Activated CD4-positive, alpha-beta T cell treated with anti-CD3 and anti-CD28 coated beads, Interleukin-2, amount 10 ng/mL, durations not matched to agents 7 days and 5 days (primary cell): ENCODE results near the gene ARMH4. TPM values are rescaled to one million over a fixed set of nuclear protein-coding genes. Genes with fewer than 3 reads are reported as not detected.
"Not testable (repeated sequence)": the region's sequence is repeated elsewhere in the genome, so short reads cannot be mapped to it uniquely, and the experiment has no call there.

Experiments used
- CTCF ChIA-PET: fragments of 350-600 bp; sonication (Branson Sonifier 250); formaldehyde crosslinking; loops from one replicate; lab custom pipeline; 2021; ENCODE audit warnings: antibody characterized with exemption; lab: Charles Lee
- POLR2A ChIA-PET: fragments of 350-600 bp; sonication (Branson Sonifier 250); formaldehyde crosslinking; loops from one replicate; lab custom pipeline; 2021; ENCODE audit warnings: antibody characterized with exemption; lab: Charles Lee
- DNase-seq: peaks from one replicate; pipeline ENCODE4 v3.0.0-alpha.2; 2020
- H3K27ac Mint-ChIP-seq: one replicate; pipeline ENCODE4 v1.8.0; 2021; ENCODE audit warnings: mild to moderate bottlenecking, moderate library complexity, mixed read lengths
- H3K27me3 Mint-ChIP-seq: one replicate; pipeline ENCODE4 v1.8.0; 2021; ENCODE audit warnings: mixed read lengths
- H3K36me3 Mint-ChIP-seq: one replicate; pipeline ENCODE4 v1.8.0; 2021; ENCODE audit warnings: low read depth, mixed read lengths
- H3K4me1 Mint-ChIP-seq: one replicate; pipeline ENCODE4 v1.8.0; 2021; ENCODE audit warnings: mixed read lengths
- H3K4me3 Mint-ChIP-seq: one replicate; pipeline ENCODE4 v1.8.0; 2021; ENCODE audit warnings: mild to moderate bottlenecking, moderate library complexity, mixed read lengths
- H3K9me3 Mint-ChIP-seq: one replicate; pipeline ENCODE4 v1.8.0; 2021; ENCODE audit warnings: mixed read lengths
- total RNA-seq, 2 experiments: library from RNA; stranded (reverse); gene quantifications; one replicate each; pipeline ENCODE4 v1.2.3, GENCODE V29; 2021

Gene ARMH4
- total RNA-seq, 2 experiments from 2014 or later = 0.07 TPM; not detected in 1

DNA sequence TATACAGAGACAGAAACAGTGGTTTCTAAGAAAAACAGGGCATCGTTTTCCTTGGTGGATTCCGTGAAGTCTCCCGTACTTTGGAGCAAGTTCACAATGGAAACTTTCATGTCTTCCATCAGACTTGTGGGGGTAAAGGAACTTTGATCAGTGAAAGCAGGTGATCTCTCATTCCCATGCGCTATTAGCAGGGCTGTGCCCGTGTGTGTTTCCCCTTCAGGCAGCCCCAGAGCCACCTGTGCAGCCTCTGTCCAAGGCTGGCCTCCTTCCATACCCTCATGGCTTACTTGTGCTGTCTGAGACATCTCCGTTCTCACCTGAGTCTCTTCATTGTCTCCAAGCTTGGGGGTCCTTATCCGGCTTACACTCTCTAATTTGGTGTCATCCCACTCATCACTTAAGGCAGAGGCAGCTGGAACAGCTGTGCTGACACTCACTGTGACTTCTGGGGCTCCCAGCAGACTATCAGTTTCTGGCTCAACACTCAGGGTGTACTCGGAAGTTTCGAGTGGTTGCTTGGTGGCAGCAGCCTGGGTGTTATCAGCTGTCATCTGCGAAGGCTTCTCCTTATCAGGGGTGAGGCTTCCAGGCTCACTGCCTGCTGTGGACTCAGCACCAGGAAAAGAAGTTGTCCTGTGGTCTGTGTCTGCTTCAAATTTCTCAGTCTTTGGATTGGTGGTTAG is 13.8 kb downstream of the ARMH4 start:
- Mint-ChIP-seq H3K4me1 (peaks cover 8% of the 10 kb centered on the region), H3K27me3 (peaks cover 6% of the 10 kb centered on the region), H3K4me3 (no peak overlapping the region), H3K36me3 (no peaks in the 10 kb centered on the region), H3K27ac (no peak overlapping the region), H3K9me3 (no peaks in the 10 kb centered on the region)
- no peak for DNase-seq
- POLR2A ChIA-PET = no interaction called here
- CTCF ChIA-PET = no interaction called here

DNA sequence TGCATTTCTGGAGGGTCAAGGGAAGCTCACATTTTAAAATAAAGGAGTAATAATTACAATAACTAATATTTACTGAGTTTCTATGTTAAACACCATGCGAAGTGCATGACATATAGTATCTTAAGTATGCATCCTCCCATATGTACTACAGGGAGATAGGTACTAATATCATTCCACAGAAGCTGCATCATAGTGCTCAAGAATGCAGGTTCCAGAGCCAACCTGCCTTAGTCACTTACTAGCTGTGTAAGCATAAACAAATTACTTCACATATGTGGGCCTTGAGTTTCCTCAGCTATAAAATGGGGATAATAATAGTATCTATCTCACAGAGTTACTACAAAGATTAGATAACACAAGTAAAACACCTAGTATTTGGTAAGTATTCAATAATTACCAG is 18.3 kb downstream of the ARMH4 start:
- no peak for DNase-seq
- Mint-ChIP-seq H3K9me3 (no peaks in the 10 kb centered on the region), H3K4me1 (peaks cover 6% of the 10 kb centered on the region), H3K36me3 (no peaks in the 10 kb centered on the region), H3K27ac (no peak overlapping the region), H3K27me3 (peaks cover 6% of the 10 kb centered on the region), H3K4me3 (no peak overlapping the region)
- CTCF ChIA-PET = no interaction called here
- POLR2A ChIA-PET = no interaction called here

DNA sequence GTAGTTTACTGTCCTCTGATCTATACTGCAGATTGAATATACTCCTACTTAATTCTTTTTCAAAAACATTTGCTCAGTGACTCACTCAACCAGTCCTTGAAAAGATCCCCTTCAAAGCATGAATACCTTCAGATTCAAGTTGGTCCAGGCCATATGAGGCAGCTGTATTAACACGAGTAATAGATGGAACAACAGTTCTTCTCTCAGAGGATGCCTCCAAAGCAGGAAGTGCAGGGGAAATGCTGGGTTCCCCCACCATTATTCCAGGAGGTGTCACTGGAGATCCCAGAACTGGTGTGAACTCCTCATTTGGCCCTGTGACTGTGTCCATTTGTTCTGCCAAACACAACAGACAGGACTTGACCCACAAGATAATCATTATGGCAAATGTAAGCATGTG is 20.6 kb downstream of the ARMH4 start:
- no peaks in the 10 kb centered on the region for H3K9me3 Mint-ChIP-seq
- peaks cover 3% of the 10 kb centered on the region for H3K27me3 Mint-ChIP-seq
- DNase-seq = no peak
- H3K36me3 Mint-ChIP-seq = no peaks in the 10 kb centered on the region
- ChIA-PET POLR2A (no interaction called here), CTCF (no interaction called here)
- H3K4me3 Mint-ChIP-seq = no peak overlapping the region
- H3K27ac Mint-ChIP-seq = no peak overlapping the region
- no peaks in the 10 kb centered on the region for H3K4me1 Mint-ChIP-seq

DNA sequence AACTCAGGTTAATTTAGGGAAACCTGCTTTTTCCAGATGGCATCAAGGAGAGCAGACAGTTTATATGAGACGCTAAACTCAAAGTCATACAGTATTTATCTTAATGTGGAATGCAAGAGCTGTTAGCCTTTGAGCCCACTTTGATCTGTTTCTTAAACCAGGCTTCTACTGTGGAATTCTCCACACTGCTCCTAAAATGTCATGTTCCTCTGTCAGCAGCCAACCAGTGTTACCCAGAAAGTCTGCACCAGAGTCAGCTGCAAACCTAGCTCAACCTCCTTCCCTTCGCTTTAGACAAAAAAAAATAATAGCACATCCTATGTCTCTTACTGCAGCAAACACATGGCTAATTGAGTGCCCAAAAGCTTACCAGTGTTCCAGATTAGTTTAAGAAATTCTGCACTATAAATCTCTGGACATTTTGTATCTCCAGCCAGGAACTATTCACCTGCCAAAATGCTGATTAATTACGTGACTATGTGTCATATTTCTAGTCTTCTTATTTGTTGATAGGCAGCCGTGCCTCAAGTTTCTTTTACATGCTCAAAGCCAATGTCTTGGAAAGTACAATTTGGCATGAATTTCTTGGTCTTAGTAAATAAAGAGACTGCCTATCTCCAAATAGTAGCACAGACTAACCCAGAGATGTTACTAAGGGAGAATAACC is 21.8 kb downstream of the ARMH4 start:
- POLR2A ChIA-PET = no interaction called here
- DNase-seq = no peak
- H3K27me3 Mint-ChIP-seq = peaks cover 7% of the 10 kb centered on the region
- no peak overlapping the region for H3K4me3 Mint-ChIP-seq
- CTCF ChIA-PET = no interaction called here
- H3K27ac Mint-ChIP-seq = no peak overlapping the region
- peaks cover 6% of the 10 kb centered on the region for H3K9me3 Mint-ChIP-seq
- no peaks in the 10 kb centered on the region for H3K36me3 Mint-ChIP-seq
- H3K4me1 Mint-ChIP-seq = no peaks in the 10 kb centered on the region

DNA sequence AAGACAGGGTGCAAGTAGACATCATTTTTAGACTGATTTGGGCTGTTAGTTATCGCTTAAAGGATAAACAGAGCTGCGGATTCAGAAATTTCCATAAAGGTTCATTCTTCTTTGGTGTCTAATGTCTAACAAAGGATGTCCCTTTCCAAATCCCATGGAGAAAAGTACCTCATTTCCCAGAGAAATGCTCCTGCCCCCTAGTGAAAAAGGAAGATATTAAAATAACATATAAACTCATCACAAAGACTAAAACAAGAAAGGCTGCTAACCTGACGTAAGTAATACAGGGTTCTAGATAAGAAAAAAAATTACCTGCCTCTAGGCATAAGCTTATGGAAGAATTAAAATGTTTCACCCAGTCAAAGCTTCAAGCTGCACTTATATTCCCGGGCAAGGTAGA is 22.8 kb downstream of the ARMH4 start:
- Mint-ChIP-seq H3K4me1 (no peaks in the 10 kb centered on the region), H3K4me3 (no peak overlapping the region), H3K27ac (no peak overlapping the region), H3K36me3 (no peaks in the 10 kb centered on the region), H3K9me3 (peaks cover 6% of the 10 kb centered on the region), H3K27me3 (peaks cover 4% of the 10 kb centered on the region)
- DNase-seq = no peak
- ChIA-PET CTCF (no interaction called here), POLR2A (no interaction called here)

DNA sequence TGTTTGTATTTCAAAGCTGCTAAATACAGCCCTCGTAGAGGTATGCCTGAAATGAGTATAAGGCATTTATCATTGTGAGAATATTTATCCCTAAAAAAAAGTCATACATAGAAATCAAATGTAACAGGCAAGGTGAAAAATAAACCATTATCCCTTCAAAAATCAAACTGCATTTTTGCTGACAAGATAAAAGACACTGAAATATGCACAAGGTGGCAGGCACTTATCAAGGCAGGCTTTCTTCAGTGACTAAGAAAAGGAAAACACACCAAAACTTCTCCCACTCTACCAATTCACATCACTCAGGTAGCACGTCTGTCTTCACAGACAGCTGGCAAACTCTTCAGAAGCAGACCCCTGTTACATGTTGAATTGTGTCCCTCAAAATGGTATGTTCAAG is 23.6 kb downstream of the ARMH4 start:
- peaks cover 6% of the 10 kb centered on the region for H3K9me3 Mint-ChIP-seq
- no peak for DNase-seq
- no peaks in the 10 kb centered on the region for H3K36me3 Mint-ChIP-seq
- ChIA-PET CTCF (no interaction called here), POLR2A (no interaction called here)
- H3K27me3 Mint-ChIP-seq = peaks cover 4% of the 10 kb centered on the region
- H3K27ac Mint-ChIP-seq = no peak overlapping the region
- no peaks in the 10 kb centered on the region for H3K4me1 Mint-ChIP-seq
- no peak overlapping the region for H3K4me3 Mint-ChIP-seq

DNA sequence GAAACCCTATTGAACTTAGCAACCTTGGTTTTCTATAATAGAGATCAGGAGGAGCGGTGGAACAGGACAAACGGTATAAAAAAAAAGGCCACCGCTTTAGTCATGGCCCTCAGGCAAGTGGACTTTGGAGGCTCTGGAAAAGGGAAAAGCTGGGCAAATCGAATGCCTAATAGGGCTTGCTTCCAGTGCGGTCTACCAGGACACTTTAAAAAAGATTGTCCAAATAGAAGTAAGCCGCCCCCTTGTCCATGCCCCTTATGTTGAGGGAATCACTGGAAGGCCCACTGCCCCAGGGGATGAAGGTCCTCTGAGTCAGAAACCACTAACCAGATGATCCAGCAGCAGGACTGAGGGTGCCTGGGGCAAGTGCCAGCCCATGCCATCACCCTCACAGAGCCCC is 29.5 kb downstream of the ARMH4 start:
- peaks cover 11% of the 10 kb centered on the region for H3K27me3 Mint-ChIP-seq
- H3K27ac Mint-ChIP-seq, H3K36me3 Mint-ChIP-seq, H3K4me3 Mint-ChIP-seq, DNase-seq, POLR2A ChIA-PET, H3K4me1 Mint-ChIP-seq, H3K9me3 Mint-ChIP-seq, CTCF ChIA-PET: not testable (repeated sequence)

DNA sequence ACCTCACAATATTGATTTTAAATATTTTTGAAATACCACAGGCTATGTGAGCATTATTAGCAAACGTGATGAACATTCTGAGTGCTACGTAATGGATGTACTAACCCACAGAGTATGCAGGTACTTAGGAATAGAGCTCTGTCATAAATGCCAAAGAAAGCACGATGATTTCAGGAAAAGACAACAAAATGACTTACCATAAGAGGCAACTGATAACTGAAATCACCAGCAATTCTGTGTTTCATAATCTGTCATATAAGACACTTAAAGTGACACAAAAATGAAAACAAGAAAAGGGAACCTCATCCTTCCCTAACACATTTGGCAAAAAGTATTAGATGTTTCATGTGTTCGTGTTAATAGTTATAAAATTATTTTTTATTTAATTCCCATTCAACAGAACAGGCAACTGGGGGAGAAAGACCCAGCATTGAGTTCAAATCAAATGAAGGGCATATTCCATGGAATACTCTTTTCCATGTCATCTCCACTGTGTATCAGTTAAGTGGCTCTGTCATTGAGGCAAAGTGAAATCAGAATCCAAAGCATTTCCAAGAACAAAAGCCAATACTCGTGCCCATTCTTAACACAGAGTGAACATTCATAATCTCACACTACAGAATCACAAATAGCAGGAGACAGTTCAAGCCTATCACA is 30.4 kb downstream of the ARMH4 start:
- H3K27me3 Mint-ChIP-seq = peaks cover 11% of the 10 kb centered on the region
- peaks cover 6% of the 10 kb centered on the region for H3K9me3 Mint-ChIP-seq
- ChIA-PET POLR2A (no interaction called here), CTCF (no interaction called here)
- H3K4me1 Mint-ChIP-seq = no peaks in the 10 kb centered on the region
- no peaks in the 10 kb centered on the region for H3K36me3 Mint-ChIP-seq
- no peak overlapping the region for H3K27ac Mint-ChIP-seq
- no peak for DNase-seq
- H3K4me3 Mint-ChIP-seq = no peak overlapping the region

DNA sequence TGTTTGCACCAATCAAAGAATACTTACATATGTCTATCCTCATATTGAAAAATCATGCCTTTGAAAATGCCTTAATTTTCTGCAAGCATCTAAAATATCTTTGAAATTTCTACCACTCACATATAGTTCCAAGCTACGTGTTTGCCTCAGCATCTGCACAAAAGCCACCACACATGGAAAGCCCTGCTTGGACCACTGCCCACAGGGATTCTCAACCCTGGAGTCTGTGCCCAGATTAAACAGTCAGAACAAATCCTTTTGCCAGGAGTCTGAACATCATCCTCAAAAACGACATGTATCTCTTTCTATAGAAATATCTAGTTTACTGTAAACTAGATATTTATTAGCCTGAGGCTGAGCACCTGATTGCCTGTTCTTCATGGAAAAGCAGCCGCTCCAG is 32.6 kb downstream of the ARMH4 start:
- no peak for DNase-seq
- peaks cover 9% of the 10 kb centered on the region for H3K27me3 Mint-ChIP-seq
- H3K27ac Mint-ChIP-seq = no peak overlapping the region
- H3K4me3 Mint-ChIP-seq = no peak overlapping the region
- ChIA-PET CTCF (interaction anchor here (1.4 kb wide), 1 partner anchor 11 kb away, joined by 3 read pairs; no protein-coding TSS in a partner anchor), POLR2A (no interaction called here)
- H3K36me3 Mint-ChIP-seq = no peaks in the 10 kb centered on the region
- no peaks in the 10 kb centered on the region for H3K9me3 Mint-ChIP-seq
- H3K4me1 Mint-ChIP-seq = no peaks in the 10 kb centered on the region

DNA sequence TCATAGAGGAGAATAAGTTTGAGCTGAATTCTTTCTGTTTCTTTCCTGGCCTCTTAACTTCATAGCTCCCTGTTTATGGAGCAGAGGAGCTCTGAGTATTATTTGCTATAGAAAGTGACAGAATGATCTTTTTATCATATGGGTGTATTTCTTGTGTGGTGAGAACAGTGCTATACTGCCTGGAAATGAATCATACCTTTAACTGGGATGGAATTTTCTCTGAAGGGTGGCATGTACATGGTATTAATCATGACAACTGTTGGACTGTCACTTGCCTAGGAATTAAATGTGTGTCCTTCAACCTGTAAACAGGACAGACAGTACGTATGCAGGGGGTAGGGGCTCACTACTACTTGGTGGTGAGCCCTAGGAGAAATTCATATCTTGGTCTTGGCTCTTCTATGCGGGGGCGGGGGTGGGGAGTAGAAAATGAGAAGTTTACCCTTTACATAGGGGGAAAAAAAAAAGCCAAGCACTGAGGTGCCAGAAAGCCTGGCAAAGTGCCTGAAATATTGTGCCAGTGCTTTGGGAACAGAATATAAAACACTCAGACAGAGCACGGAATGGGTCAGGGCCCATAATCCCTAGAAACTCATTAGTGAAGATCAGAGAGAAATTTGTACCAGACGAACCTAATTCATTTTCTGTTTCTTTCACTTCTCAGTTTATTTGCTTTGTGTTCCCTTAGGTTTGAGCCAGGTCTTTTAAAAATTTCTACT is 33.8 kb downstream of the ARMH4 start:
- CTCF ChIA-PET = interaction anchor here (0.7 kb wide), 1 partner anchor 1577 kb away, joined by 3 read pairs; no protein-coding TSS in a partner anchor

DNA sequence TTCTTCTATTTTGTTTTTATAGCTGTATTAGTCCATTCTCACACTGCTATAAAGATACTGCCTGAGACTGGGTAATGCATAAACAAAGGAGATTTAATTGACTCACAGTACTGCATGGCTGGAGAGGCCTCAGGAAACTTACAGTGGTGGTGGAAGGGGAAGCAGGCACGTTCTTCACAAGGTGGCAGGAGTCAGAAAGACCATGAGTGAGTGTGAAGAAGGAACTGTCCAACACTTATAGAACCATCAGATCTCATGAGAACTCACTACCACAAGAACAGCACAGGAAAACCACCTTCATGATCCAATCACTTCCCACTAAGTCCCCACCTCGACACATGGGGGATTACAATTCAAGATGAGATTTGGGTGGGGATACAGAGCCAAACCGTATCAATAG is 42.3 kb downstream of the ARMH4 start:
- ChIA-PET CTCF (no interaction called here), POLR2A (no interaction called here)
- DNase-seq = no peak
- H3K9me3 Mint-ChIP-seq = no peaks in the 10 kb centered on the region
- H3K27ac Mint-ChIP-seq = no peak overlapping the region
- no peaks in the 10 kb centered on the region for H3K4me1 Mint-ChIP-seq
- no peak overlapping the region for H3K4me3 Mint-ChIP-seq
- H3K36me3 Mint-ChIP-seq = no peaks in the 10 kb centered on the region
- H3K27me3 Mint-ChIP-seq = peaks cover 49% of the 10 kb centered on the region

More for the DNA sequence above, 33.8 kb downstream of the ARMH4 start:
- Mint-ChIP-seq H3K27ac (no peak overlapping the region), H3K4me1 (no peaks in the 10 kb centered on the region), H3K27me3 (peaks cover 16% of the 10 kb centered on the region), H3K36me3 (no peaks in the 10 kb centered on the region), H3K9me3 (no peaks in the 10 kb centered on the region), H3K4me3 (no peak overlapping the region)
- POLR2A ChIA-PET = no interaction called here
- DNase-seq = no peak

DNA sequence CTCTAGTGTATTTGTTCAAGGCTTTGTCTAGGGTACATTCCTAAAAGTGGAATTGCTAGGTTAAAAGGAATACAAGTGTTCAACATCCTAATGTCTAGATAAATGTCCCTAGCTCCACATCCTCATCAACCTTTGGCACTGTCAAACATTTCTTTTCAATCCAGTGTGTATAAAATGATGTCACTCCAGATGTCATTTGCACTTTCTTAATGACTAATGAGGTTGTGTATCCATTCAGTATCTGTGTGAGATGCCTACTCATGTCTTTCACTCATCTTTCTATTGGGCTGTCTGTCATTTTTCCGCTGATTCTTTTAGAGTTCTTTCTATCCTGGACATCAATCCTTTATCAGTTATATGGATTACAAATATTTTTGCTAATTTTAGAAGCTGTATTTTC is 43.3 kb downstream of the ARMH4 start:
- Mint-ChIP-seq H3K27ac (no peak overlapping the region), H3K9me3 (no peaks in the 10 kb centered on the region), H3K27me3 (peaks cover 48% of the 10 kb centered on the region), H3K4me1 (no peaks in the 10 kb centered on the region), H3K36me3 (no peaks in the 10 kb centered on the region), H3K4me3 (no peak overlapping the region)
- no peak for DNase-seq
- ChIA-PET CTCF (interaction anchor here (1.2 kb wide), 1 partner anchor 11 kb away, joined by 3 read pairs; no protein-coding TSS in a partner anchor), POLR2A (no interaction called here)
